SH-SY5Y (cell line): Measurements from ENCODE around the gene NME7.

ENCODE experiments used
- GATA2 ChIP-seq: IDR thresholded peaks from 2 replicates; pipeline ENCODE4 v1.6.1; 2011; ENCODE audit warnings: mild to moderate bottlenecking, low read depth, low read length
- GATA3 ChIP-seq: IDR thresholded peaks from 2 replicates; pipeline ENCODE4 v1.6.1; 2011; ENCODE audit warnings: low read depth, mild to moderate bottlenecking, low read length, moderate library complexity

NME7 gene

GRCh38 chr1:169318536-169319244 lies 48.9 kb downstream of the NME7 start:
- TF ChIP-seq GATA2 = no peak
- TF ChIP-seq GATA3 = no peak

DNA sequence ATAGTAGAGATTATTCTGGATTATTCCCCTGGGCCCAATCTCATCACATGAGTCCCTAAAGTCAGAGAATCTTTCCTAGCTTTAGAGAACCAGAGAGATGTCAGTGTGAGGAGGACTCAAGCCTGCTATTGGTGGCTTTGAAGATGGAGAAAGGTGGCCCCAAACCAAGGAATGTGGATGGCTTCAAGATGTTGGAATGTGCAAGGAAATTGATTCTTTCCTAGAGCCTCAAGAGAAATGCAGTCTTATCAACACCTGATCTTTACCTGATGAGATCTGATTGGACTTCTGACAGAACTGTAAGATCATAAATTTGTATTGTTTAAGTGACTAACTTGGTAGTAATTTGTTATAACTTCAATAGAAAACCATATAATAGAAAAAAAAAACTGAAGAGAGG lies 51.0 kb downstream of the NME7 start:
- TF ChIP-seq GATA2 (peak; percentile 20; the same call in 1 of the 2 replicates), GATA3 (no peak)

GRCh38 chr1:169312084-169312954 lies 55.3 kb downstream of the NME7 start:
- no peak for TF ChIP-seq GATA2
- TF ChIP-seq GATA3 = no peak

DNA sequence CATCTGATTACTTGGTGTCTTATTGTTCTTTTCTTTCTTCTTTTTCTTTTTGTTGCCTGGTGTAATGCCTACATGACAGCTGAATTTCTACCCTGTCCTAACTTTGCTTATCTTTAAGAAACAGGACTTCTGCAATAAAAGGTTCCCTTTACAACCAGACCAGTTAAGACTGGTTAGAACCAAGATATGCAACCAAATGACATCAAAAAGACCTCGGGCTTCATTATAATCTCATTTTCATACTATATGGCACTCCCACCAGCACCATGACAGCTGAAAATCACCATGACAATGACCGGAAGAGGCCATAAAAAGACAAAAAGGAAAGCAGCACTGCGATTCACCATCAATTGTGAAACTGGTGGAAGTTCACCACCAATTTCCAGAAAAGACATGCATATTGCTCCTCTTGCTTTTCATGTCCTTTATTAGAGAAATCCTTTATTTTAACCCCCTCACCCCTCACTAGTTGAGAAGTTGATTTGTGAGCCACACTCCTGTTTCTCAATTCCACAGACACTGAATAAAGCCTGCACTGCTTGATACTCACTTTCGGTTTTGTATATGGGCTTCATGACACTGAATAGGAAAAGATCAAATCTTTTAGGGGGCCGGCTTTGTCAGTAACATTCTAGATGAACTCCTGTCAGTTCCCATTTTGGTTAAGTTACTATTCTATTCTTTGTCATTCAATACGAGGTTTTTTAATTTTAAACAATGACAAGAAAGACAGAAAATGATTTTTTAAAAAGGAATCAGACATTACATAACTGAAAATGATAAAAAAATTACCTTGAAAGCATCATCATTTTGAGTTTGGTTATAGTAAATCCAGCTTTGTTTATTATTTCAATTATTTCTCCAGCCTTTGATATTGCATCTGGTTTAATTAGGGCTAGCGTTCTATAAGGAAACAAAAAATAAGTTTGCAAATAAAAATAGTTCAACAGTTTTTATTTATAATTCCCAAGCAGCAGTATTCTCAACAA lies 58.1 kb downstream of the NME7 start:
- no peak for TF ChIP-seq GATA2
- no peak for TF ChIP-seq GATA3

DNA sequence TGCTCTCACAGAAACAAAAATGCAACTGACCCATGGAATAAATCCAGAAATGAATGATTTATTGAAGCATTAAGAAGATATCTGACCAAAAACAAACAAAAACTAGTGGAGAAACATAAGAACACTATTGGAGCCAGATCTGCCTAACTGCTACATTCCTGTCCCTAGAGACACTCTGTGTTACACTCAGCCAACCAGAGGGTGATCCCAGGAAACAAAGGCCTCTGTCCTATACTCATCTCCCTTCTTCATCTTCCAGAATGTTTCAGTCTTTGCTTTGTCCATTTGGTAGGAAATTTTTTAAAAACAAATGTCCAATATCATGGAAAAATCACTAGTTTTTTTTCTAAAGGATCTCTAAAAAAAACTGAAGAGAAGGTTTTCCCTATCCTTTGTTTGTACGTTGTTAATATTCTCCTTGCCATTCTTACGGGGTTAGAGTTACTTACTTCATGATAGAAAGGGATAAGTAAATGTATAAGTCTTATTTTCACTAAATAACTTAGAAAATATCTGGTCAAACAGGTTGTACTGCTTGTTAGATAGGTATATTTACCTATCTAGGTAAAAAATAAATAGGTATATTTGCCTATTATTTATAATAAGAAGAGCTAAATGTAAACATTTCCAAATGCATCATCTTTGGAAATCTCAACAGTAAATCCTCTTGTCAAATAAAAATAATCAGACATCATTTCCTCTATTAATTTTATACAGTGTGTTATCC lies 59.1 kb downstream of the NME7 start:
- TF ChIP-seq GATA2 (no peak), GATA3 (no peak)

DNA sequence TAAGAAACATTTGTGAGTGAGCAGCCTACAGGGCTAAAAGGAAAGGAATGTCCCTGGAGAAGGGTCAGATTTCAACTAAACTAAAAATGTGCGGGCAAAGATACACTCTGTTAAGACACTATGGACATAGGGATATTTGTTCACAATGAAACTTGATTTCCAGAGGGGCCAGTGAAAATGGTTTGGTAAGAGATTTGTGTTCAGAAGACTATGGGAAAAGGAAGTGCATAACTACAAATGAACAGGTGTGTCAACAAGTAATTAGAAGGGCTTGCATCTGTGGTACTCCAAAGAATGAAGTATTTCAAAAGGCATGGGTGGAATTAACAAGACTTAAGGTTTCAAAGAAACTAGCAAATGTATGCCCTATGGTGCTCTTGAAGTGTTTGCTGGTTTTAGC lies 60.4 kb downstream of the NME7 start:
- TF ChIP-seq GATA2 = no peak
- no peak for TF ChIP-seq GATA3

DNA sequence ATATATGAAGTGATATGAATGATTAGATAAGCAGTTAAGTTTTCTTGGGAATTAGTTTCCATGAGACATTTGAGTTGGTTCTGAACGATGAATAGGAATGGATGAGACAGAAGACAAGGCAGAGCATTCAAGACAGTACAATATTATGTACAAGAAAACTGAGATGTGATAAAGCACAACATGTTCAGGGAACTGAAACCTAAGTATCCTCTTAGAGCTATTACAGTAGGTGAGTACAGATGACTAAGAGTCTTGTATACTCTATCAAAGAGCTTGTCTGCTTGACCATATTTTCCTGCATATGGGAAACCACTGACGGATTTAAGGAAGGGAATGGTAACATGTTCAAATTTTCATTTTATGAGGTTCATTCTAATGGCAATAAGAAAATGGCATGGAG lies 61.6 kb downstream of the NME7 start:
- TF ChIP-seq GATA2 (no peak), GATA3 (no peak)

DNA sequence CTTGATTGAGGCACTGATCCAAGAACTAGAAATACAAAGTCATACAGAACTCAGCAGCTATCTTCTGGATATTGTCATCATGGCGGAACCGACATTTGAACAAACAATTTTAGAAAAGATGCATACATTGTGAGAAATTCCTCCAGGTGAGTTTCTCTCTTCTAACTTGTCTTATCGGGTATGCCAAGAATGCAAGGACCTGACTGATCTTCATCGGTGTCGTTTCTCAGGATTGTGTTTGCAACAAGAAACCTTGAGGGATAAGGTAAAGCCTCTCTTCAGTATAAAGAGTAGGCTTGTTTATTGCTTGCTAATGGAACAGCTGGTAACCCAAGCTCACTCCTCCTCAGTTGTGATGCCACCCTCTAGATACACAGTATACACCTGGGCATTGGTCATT lies 62.2 kb downstream of the NME7 start:
- TF ChIP-seq GATA3 (no peak), GATA2 (no peak)

DNA sequence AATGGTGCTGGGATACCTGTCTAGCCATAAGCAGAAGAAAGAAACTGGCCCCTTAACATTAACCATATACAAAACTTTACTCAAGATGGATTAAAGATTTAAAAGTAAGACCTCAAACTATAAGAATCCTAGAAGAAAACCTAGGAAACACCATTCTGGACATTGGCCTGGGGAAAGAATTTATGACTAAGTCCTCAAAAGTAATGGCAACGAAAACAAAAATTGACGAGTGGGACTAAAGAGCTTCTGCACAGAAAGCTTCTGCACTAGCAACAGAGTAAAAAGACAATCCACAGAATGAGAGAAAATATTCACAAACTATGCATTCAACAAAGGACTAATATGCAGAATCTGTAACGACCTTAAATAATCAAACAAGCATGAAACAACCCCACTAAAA lies 66.7 kb downstream of the NME7 start:
- TF ChIP-seq GATA3 (no peak), GATA2 (no peak)

GRCh38 chr1:169298441-169298840 lies 69.2 kb downstream of the NME7 start:
- TF ChIP-seq GATA2 (no peak), GATA3 (no peak)

GRCh38 chr1:169295846-169296245 lies 71.8 kb downstream of the NME7 start:
- TF ChIP-seq GATA2 (no peak), GATA3 (no peak)

GRCh38 chr1:169295425-169295824 lies 72.2 kb downstream of the NME7 start:
- TF ChIP-seq GATA2 = no peak
- TF ChIP-seq GATA3 = no peak

- no peak for TF ChIP-seq GATA2
- TF ChIP-seq GATA3 = no peak
These were observed 78.6 kb downstream of the NME7 start for GRCh38 chr1:169289016-169289415.

GRCh38 chr1:169288011-169288414 lies 79.6 kb downstream of the NME7 start:
- TF ChIP-seq GATA2 (no peak), GATA3 (no peak)
